ENCODE measurements around the gene CCDC117.

Gene CCDC117

GRCh38 chr22:28831140-28832072, 58.9 kb downstream of the CCDC117 start:
- peak; percentile 11 for DNase-seq

DNA sequence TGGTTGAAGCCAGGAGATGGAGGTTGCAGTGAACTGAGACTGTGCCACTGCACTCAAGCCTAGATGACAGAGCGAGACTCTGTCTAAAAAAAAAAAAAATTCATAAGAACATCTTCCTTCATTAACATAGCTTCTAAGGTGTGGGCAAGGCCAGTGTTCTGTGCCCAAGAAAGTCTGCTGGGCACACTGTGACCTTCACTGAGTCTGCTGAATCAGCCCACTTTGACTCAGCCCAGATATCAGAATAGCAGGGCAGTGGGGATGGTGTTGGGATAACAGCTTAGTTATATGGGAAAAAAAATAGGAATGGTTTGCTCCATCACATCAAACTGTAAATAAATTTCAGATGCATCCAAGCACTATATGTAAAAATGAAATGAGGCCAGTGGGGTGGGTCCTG, 60.2 kb downstream of the CCDC117 start:
- no peak for DNase-seq

DNA sequence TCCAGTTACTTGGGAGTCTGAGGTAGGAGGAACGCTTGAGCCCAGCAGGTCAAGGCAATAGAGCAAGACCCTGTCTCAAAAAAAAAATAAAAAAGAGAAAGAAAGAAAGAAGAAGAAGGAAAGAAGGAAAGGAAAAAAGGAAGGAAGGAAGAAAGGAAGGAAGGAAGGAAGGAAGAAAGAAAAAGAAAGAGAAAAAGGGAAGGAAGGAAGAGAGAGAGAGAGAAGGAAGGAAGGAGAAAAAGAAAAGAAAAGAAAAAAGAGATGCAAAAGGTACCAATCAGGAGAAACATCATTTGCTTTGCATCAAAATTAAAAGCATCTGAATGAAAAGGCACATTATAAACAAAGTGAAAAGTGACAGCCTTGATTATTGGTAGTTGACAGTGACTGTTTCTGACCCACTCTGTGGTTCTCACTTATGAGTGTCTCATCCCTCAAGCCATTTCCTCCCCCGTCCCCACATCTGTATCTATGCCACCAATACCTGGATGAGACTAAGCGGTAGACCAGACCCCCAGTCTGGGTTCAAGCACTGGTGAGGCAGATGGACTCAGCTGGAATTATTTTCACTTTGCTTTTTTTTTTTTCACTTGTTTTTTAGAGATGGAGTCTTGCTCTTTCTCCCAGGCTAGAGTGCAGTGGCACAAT, 60.9 kb downstream of the CCDC117 start:
- DNase-seq = no peak

- DNase-seq = no peak
These were observed 63.2 kb downstream of the CCDC117 start for GRCh38 chr22:28835630-28836189.

DNA sequence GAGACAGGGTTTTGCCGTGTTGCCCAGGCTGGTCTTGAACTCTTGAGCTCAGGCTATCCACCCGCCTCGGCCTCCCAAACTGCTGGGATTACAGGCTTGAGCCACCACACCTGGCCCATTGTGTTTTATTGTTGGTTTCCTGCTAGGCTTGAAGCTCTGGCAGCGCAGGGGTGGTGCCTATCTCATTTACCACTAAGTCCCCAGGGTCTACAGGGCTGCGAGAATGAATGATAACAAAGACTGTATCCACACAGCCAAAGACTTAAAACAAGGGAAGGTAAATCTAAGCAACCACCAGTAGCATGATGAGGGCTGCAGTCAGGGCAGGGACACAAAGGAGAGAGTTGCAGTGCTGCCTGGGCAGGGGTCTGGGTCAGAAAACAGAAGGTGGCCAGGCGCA, 65.1 kb downstream of the CCDC117 start:
- no peak for DNase-seq

Data from fibroblast of upper back skin (primary cell).